ENCODE measurements around the gene CEP95. TPM values are rescaled to one million over a fixed set of nuclear protein-coding genes. Genes with fewer than 3 reads are reported as not detected.

Gene CEP95
- total and polyA plus RNA-seq, 10 of the 15 experiments (the other 5 are each of a cell fraction or from before 2014, with no cell fraction given): 17.7 to 54.9 (median 29.6) TPM

DNA sequence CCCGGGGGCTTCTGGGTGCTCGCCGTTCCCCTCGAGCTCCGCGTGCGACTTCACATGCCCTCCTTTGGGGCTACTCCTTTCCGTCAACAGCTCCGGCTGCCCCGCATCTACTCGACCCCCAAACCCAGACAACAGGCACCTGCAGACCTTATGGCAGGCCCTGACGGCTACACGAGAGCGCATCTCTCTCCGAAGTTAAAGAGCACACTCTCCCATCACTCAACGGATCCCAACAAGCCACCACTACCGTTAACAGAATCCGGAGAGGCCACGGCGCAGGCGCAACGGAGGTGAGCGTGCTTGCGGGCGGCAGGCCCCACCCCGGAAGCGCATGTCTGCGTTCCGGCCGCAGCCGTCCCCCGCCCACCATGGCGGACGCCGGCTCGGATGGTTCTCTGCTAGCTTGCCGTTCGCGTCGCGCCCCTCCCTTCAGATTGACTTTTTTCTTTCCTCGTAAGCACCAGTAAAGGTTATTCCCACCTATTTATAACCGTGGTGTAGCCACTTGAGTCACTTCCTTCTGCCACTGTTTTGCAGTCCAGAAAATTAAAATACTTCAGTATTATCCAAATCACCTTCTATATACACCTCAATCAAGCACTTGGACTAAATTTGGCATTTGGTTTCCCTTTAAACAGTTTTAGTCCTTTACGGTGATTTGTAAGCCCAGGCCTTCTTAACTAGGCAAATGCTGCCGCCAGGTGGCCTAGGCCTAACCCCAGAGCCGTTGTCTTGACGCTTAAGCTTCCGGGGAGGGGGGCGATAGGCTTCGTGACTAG is 9.8 kb upstream of the CEP95 start, which contains the start of gene POLG2 (continued):
- TF ChIP-seq, protein P1, sequence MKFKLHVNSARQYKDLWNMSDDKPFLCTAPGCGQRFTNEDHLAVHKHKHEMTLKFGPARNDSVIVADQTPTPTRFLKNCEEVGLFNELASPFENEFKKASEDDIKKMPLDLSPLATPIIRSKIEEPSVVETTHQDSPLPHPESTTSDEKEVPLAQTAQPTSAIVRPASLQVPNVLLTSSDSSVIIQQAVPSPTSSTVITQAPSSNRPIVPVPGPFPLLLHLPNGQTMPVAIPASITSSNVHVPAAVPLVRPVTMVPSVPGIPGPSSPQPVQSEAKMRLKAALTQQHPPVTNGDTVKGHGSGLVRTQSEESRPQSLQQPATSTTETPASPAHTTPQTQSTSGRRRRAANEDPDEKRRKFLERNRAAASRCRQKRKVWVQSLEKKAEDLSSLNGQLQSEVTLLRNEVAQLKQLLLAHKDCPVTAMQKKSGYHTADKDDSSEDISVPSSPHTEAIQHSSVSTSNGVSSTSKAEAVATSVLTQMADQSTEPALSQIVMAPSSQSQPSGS (IDR thresholded peaks at IDR 0.05; ENCODE audit: low read length): peak; percentile 60; the same call in 1 of the 2 replicates
- TF ChIP-seq CBX3 (IDR thresholded peaks at IDR 0.05; ENCODE audit: borderline replicate concordance, low read depth): no peak
- TF ChIP-seq BACH1 (IDR thresholded peaks at IDR 0.05; ENCODE audit: borderline replicate concordance): peak; percentile 94
- TF ChIP-seq PAX8 (IDR thresholded peaks at IDR 0.05): 0 out of 2 replicates have a peak, but pooled peaks have one; percentile 70
- no peak for TF ChIP-seq ASH2L (IDR thresholded peaks at IDR 0.05; ENCODE audit: borderline replicate concordance, low read depth)
- TF ChIP-seq, protein P2, sequence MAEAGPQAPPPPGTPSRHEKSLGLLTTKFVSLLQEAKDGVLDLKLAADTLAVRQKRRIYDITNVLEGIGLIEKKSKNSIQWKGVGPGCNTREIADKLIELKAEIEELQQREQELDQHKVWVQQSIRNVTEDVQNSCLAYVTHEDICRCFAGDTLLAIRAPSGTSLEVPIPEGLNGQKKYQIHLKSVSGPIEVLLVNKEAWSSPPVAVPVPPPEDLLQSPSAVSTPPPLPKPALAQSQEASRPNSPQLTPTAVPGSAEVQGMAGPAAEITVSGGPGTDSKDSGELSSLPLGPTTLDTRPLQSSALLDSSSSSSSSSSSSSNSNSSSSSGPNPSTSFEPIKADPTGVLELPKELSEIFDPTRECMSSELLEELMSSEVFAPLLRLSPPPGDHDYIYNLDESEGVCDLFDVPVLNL (IDR thresholded peaks at IDR 0.05; ENCODE audit: low read depth, low read length): no peak
- no peak for TF ChIP-seq STAT3 (IDR thresholded peaks at IDR 0.05; ENCODE audit: low read depth, low read length)
- TF ChIP-seq DPF2 (IDR thresholded peaks at IDR 0.05): no peak; the same call in 1 of the 2 replicates
- TF ChIP-seq YY1 (IDR thresholded peaks at IDR 0.05; ENCODE audit: low read depth, low read length): peak; percentile 93
- no peak; the same call in 1 of the 2 replicates for TF ChIP-seq TCF7 (IDR thresholded peaks at IDR 0.05; ENCODE audit: borderline replicate concordance)
- TF ChIP-seq, protein P3, sequence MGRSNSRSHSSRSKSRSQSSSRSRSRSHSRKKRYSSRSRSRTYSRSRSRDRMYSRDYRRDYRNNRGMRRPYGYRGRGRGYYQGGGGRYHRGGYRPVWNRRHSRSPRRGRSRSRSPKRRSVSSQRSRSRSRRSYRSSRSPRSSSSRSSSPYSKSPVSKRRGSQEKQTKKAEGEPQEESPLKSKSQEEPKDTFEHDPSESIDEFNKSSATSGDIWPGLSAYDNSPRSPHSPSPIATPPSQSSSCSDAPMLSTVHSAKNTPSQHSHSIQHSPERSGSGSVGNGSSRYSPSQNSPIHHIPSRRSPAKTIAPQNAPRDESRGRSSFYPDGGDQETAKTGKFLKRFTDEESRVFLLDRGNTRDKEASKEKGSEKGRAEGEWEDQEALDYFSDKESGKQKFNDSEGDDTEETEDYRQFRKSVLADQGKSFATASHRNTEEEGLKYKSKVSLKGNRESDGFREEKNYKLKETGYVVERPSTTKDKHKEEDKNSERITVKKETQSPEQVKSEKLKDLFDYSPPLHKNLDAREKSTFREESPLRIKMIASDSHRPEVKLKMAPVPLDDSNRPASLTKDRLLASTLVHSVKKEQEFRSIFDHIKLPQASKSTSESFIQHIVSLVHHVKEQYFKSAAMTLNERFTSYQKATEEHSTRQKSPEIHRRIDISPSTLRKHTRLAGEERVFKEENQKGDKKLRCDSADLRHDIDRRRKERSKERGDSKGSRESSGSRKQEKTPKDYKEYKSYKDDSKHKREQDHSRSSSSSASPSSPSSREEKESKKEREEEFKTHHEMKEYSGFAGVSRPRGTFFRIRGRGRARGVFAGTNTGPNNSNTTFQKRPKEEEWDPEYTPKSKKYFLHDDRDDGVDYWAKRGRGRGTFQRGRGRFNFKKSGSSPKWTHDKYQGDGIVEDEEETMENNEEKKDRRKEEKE (IDR thresholded peaks at IDR 0.05): no peak
- TF ChIP-seq ZNF622 (IDR thresholded peaks at IDR 0.05): no peak
- TF ChIP-seq, protein P4, sequence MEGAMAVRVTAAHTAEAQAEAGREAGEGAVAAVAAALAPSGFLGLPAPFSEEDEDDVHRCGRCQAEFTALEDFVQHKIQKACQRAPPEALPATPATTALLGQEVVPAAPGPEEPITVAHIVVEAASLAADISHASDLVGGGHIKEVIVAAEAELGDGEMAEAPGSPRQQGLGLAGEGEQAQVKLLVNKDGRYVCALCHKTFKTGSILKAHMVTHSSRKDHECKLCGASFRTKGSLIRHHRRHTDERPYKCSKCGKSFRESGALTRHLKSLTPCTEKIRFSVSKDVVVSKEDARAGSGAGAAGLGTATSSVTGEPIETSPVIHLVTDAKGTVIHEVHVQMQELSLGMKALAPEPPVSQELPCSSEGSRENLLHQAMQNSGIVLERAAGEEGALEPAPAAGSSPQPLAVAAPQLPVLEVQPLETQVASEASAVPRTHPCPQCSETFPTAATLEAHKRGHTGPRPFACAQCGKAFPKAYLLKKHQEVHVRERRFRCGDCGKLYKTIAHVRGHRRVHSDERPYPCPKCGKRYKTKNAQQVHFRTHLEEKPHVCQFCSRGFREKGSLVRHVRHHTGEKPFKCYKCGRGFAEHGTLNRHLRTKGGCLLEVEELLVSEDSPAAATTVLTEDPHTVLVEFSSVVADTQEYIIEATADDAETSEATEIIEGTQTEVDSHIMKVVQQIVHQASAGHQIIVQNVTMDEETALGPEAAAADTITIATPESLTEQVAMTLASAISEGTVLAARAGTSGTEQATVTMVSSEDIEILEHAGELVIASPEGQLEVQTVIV (IDR thresholded peaks at IDR 0.05; ENCODE audit: borderline replicate concordance, partially characterized antibody): peak; percentile 19
- TF ChIP-seq, protein P5, sequence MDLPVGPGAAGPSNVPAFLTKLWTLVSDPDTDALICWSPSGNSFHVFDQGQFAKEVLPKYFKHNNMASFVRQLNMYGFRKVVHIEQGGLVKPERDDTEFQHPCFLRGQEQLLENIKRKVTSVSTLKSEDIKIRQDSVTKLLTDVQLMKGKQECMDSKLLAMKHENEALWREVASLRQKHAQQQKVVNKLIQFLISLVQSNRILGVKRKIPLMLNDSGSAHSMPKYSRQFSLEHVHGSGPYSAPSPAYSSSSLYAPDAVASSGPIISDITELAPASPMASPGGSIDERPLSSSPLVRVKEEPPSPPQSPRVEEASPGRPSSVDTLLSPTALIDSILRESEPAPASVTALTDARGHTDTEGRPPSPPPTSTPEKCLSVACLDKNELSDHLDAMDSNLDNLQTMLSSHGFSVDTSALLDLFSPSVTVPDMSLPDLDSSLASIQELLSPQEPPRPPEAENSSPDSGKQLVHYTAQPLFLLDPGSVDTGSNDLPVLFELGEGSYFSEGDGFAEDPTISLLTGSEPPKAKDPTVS (IDR thresholded peaks at IDR 0.05; ENCODE audit: low read depth, low read length): no peak
- peak; percentile 97 for TF ChIP-seq POLR2AphosphoS2 (IDR thresholded peaks at IDR 0.05; ENCODE audit: low read depth, low read length)
- peak; percentile 92 for TF ChIP-seq POLR2AphosphoS5 (IDR thresholded peaks at IDR 0.05; ENCODE audit: low read length)
- TF ChIP-seq IRF4 (IDR thresholded peaks at IDR 0.05; ENCODE audit: low read depth, low read length): no peak
- TF ChIP-seq GATAD2B (conservative IDR thresholded peaks at IDR 0.05; ENCODE audit: low read depth): 0 out of 2 replicates have a peak, but pooled peaks have one; percentile 20
- TF ChIP-seq ATF7 (IDR thresholded peaks at IDR 0.05; ENCODE audit: low read depth): no peak; the same call in 1 of the 2 replicates
- TF ChIP-seq TCF12 (IDR thresholded peaks at IDR 0.05; ENCODE audit: low read depth, low read length): 0 out of 2 replicates have a peak, but pooled peaks have one; percentile 43
- TF ChIP-seq SIN3A (IDR thresholded peaks at IDR 0.05; ENCODE audit: low read depth, low read length): peak; percentile 71; the same call in 1 of the 2 replicates

Data from GM12878 (cell line).